GM23248 (cell line): ENCODE data around the gene UBE2E3. TPM values are rescaled to one million over a fixed set of nuclear protein-coding genes. Genes with fewer than 3 reads are reported as not detected.

Experiments
- DNase-seq: peaks from one replicate; pipeline ENCODE4 v3.0.0-alpha.2; 2015
- H2AFZ ChIP-seq: fragments of 200-600 bp; sonication (generic); 2 replicates; pipeline ENCODE4 v1.6.1; 2016; ENCODE audit warnings: antibody characterized with exemption
- H3F3A ChIP-seq: fragments of 200-600 bp; sonication (generic); 2 replicates; pipeline ENCODE4 v1.6.1; 2016; ENCODE audit warnings: mild to moderate bottlenecking, antibody characterized with exemption, mixed run types; ENCODE audit not compliant: insufficient read depth
- H3K27ac ChIP-seq: fragments of 200-600 bp; sonication (generic); 2 replicates; pipeline ENCODE4 v1.5.1; 2016; ENCODE audit warnings: mild to moderate bottlenecking
- H3K27me3 ChIP-seq: fragments of 200-600 bp; sonication (generic); replicated peaks from 2 replicates; pipeline ENCODE4 v1.6.1; 2016; ENCODE audit warnings: mild to moderate bottlenecking; ENCODE audit not compliant: insufficient read depth
- H3K36me3 ChIP-seq: fragments of 200-600 bp; sonication (generic); 2 replicates; pipeline ENCODE4 v1.6.1; 2016; ENCODE audit warnings: low read depth, mild to moderate bottlenecking
- H3K4me1 ChIP-seq: fragments of 200-600 bp; sonication (generic); 2 replicates; pipeline ENCODE4 v1.6.1; 2016; ENCODE audit warnings: mild to moderate bottlenecking; ENCODE audit not compliant: insufficient read depth
- H3K4me2 ChIP-seq: fragments of 200-600 bp; sonication (generic); one replicate; pipeline ENCODE4 v1.6.1; 2016; ENCODE audit warnings: mild to moderate bottlenecking; ENCODE audit not compliant: unreplicated experiment
- H3K4me3 ChIP-seq: fragments of 200-600 bp; sonication (generic); 2 replicates; pipeline ENCODE4 v1.5.1; 2016; ENCODE audit warnings: mild to moderate bottlenecking
- H3K79me2 ChIP-seq: fragments of 200-600 bp; sonication (generic); 2 replicates; pipeline ENCODE4 v1.6.1; 2016; ENCODE audit warnings: mild to moderate bottlenecking; ENCODE audit not compliant: insufficient read depth
- H3K9ac ChIP-seq: fragments of 200-600 bp; sonication (generic); 2 replicates; pipeline ENCODE4 v1.6.1; 2016; ENCODE audit warnings: mild to moderate bottlenecking
- H3K9me2 ChIP-seq: fragments of 200-600 bp; sonication (generic); 2 replicates; pipeline ENCODE4 v1.6.1; 2016; ENCODE audit warnings: mixed run types, mild to moderate bottlenecking, moderate library complexity; ENCODE audit not compliant: insufficient read depth
- H3K9me3 ChIP-seq: fragments of 200-600 bp; sonication (generic); one replicate; pipeline ENCODE4 v1.6.1; 2017; ENCODE audit warnings: low read depth
- H4K20me1 ChIP-seq: fragments of 200-600 bp; sonication (generic); 2 replicates; pipeline ENCODE4 v1.6.0; 2016; ENCODE audit not compliant: insufficient read depth
- EZH2 ChIP-seq: fragments of 200-600 bp; sonication (generic); IDR thresholded peaks from 2 replicates; pipeline ENCODE4 v1.6.1; 2018; ENCODE audit warnings: antibody characterized with exemption, mild to moderate bottlenecking; ENCODE audit not compliant: insufficient read depth, poor library complexity, severe bottlenecking
- EZH2phosphoT487 ChIP-seq: fragments of 200-600 bp; sonication (generic); IDR thresholded peaks from 2 replicates; pipeline ENCODE4 v1.6.1; 2018; ENCODE audit warnings: antibody characterized with exemption, moderate library complexity, mild to moderate bottlenecking, low read depth; ENCODE audit not compliant: insufficient read depth
- WGBS, 2 experiments: methylation state at CpG; one replicate each; pipeline ENCODE4 v1.1.6; 2015 to 2017; ENCODE audit warnings: low lambda C conversion rate in 2 of 2, low coverage in 1 of 2; ENCODE audit errors: missing lambda C conversion rate in 2 of 2; 5-methylcytosine and 5-hydroxymethylcytosine counted together
- in situ Hi-C: fragments of 300-500 bp; cut with MboI; formaldehyde crosslinking; loops from 2 replicates; pipeline ENCODE4 v1.15.0; 2020
- polyA plus RNA-seq: library from polyadenylated mRNA; unstranded; fragments of >200 nt; fragmentation: Nextera tagmentation; extraction: Ambion mirVana; gene quantifications from 2 replicates; pipeline ENCODE4 v1.2.1, GENCODE V29; 2016
- total RNA-seq: library from RNA; depleted of rRNA; stranded (reverse); fragments of >200 nt; shearing (Covaris generic); gene quantifications from 2 replicates; pipeline ENCODE4 v1.2.3, GENCODE V29; 2014

The UBE2E3 gene
- total and polyA plus RNA-seq, 2 experiments from 2014 or later: 142 to 168 TPM

GRCh38 chr2:180990337-180990736, 9.9 kb downstream of the UBE2E3 start:
- DNase-seq: peak; percentile 43
- H3K36me3 ChIP-seq: peaks cover 40% of the 10 kb centered on the region
- H3F3A ChIP-seq: peaks cover 11% of the 10 kb centered on the region; the same call in 1 of the 2 replicates
- H3K4me1 ChIP-seq: peaks cover 47% of the 10 kb centered on the region
- peak overlapping the region; percentile 23; the same call in 1 of the 2 replicates for H3K27ac ChIP-seq
- in situ Hi-C loops: no loop called here
- H3K79me2 ChIP-seq: peaks cover 100% of the 10 kb centered on the region
- 28 to 32% methylated on average over 3 of the region's 3 CpGs for WGBS, 2 experiments
- TF ChIP-seq EZH2phosphoT487 (no peak), EZH2 (no peak)
- H3K4me2 ChIP-seq: peak overlapping the region; percentile 41
- no peaks in the 10 kb centered on the region for H3K27me3 ChIP-seq
- no peaks in the 10 kb centered on the region; the same call in 1 of the 2 replicates for H4K20me1 ChIP-seq
- H3K4me3 ChIP-seq: peak overlapping the region; percentile 10; the same call in 1 of the 2 replicates
- no peak overlapping the region for H2AFZ ChIP-seq
- no peaks in the 10 kb centered on the region; the same call in 1 of the 2 replicates for H3K9me2 ChIP-seq
- no peak overlapping the region for H3K9ac ChIP-seq
- no peaks in the 10 kb centered on the region for H3K9me3 ChIP-seq

GRCh38 chr2:180990794-180991193, 10.4 kb downstream of the UBE2E3 start:
- Histone ChIP-seq H3K9me2 (no peaks in the 10 kb centered on the region; the same call in 1 of the 2 replicates), H3K27me3 (no peaks in the 10 kb centered on the region), H3K9me3 (no peaks in the 10 kb centered on the region), H3K27ac (peak overlapping the region; percentile 23; the same call in 1 of the 2 replicates), H4K20me1 (no peaks in the 10 kb centered on the region; the same call in 1 of the 2 replicates), H3K9ac (no peak overlapping the region), H3K79me2 (peaks cover 100% of the 10 kb centered on the region), H3K4me1 (peaks cover 43% of the 10 kb centered on the region), H2AFZ (no peak overlapping the region), H3F3A (peaks cover 11% of the 10 kb centered on the region; the same call in 1 of the 2 replicates), H3K4me2 (peak overlapping the region; percentile 41), H3K4me3 (peak overlapping the region; percentile 10; the same call in 1 of the 2 replicates), H3K36me3 (peaks cover 37% of the 10 kb centered on the region)
- in situ Hi-C loops: no loop called here
- no peak for DNase-seq
- WGBS, 2 experiments: 98 to 100% methylated on average over 1 of the region's 1 CpG
- TF ChIP-seq EZH2: no peak
- no peak for TF ChIP-seq EZH2phosphoT487

- peaks cover 11% of the 10 kb centered on the region; the same call in 1 of the 2 replicates for H3F3A ChIP-seq
- H3K9me2 ChIP-seq: no peaks in the 10 kb centered on the region; the same call in 1 of the 2 replicates
- TF ChIP-seq EZH2: no peak
- H3K9ac ChIP-seq: no peak overlapping the region
- no peak overlapping the region for H3K4me2 ChIP-seq
- peaks cover 100% of the 10 kb centered on the region for H3K79me2 ChIP-seq
- in situ Hi-C loops: no loop called here
- no peak overlapping the region for H3K4me3 ChIP-seq
- peaks cover 37% of the 10 kb centered on the region for H3K4me1 ChIP-seq
- peaks cover 34% of the 10 kb centered on the region for H3K36me3 ChIP-seq
- no peak overlapping the region for H3K27ac ChIP-seq
- WGBS, 2 experiments: 85 to 88% methylated on average over 3 of the region's 3 CpGs
- no peak for DNase-seq
- H3K27me3 ChIP-seq: no peaks in the 10 kb centered on the region
- H4K20me1 ChIP-seq: no peaks in the 10 kb centered on the region
- H2AFZ ChIP-seq: no peak overlapping the region
- H3K9me3 ChIP-seq: no peaks in the 10 kb centered on the region
Measured at GRCh38 chr2:180991361-180991760, 11.0 kb downstream of the UBE2E3 start.

- Histone ChIP-seq H3K36me3 (peaks cover 34% of the 10 kb centered on the region), H3K4me3 (no peak overlapping the region), H3K27me3 (no peaks in the 10 kb centered on the region), H3K9me2 (no peaks in the 10 kb centered on the region; the same call in 1 of the 2 replicates), H3K4me2 (no peak overlapping the region), H3K27ac (no peak overlapping the region), H3F3A (peaks cover 11% of the 10 kb centered on the region; the same call in 1 of the 2 replicates), H2AFZ (no peak overlapping the region), H3K9me3 (no peaks in the 10 kb centered on the region), H3K4me1 (peaks cover 32% of the 10 kb centered on the region), H3K79me2 (peaks cover 100% of the 10 kb centered on the region), H4K20me1 (no peaks in the 10 kb centered on the region), H3K9ac (no peak overlapping the region)
- TF ChIP-seq EZH2phosphoT487 (no peak), EZH2 (no peak)
- in situ Hi-C loops: no loop called here
- DNase-seq: no peak
- WGBS, 2 experiments: 72 to 73% methylated on average over 4 of the region's 4 CpGs
Measured at GRCh38 chr2:180991820-180992219, 11.4 kb downstream of the UBE2E3 start.

GRCh38 chr2:180992994-180993393, 12.6 kb downstream of the UBE2E3 start:
- H3K9me2 ChIP-seq: no peaks in the 10 kb centered on the region; the same call in 1 of the 2 replicates
- H3K27me3 ChIP-seq: no peaks in the 10 kb centered on the region
- no peaks in the 10 kb centered on the region for H4K20me1 ChIP-seq
- no peak overlapping the region for H3K4me3 ChIP-seq
- no peak overlapping the region for H2AFZ ChIP-seq
- peaks cover 34% of the 10 kb centered on the region for H3K36me3 ChIP-seq
- in situ Hi-C loops: no loop called here
- peaks cover 27% of the 10 kb centered on the region for H3K4me1 ChIP-seq
- H3K79me2 ChIP-seq: peaks cover 100% of the 10 kb centered on the region
- no peak for DNase-seq
- 56 to 57% methylated on average over 2 of the region's 2 CpGs for WGBS, 2 experiments
- peaks cover 11% of the 10 kb centered on the region; the same call in 1 of the 2 replicates for H3F3A ChIP-seq
- H3K9ac ChIP-seq: no peak overlapping the region
- H3K27ac ChIP-seq: no peak overlapping the region
- no peak overlapping the region for H3K4me2 ChIP-seq
- no peak for TF ChIP-seq EZH2
- no peak for TF ChIP-seq EZH2phosphoT487
- no peaks in the 10 kb centered on the region for H3K9me3 ChIP-seq
